Amygdala (tissue), 56 donors: ENCODE measurements around the gene DCST1.
A peak's percentile ranks its signal among the peaks of the same experiment; 100 is the strongest.

Source experiments
- DNase-seq, 56 donors: peaks; one replicate each; lab custom pipeline; 2025; lab: John Stamatoyannopoulos, UW

The DCST1 gene

GRCh38 chr1:155011437-155012025 is 22.1 kb upstream of the DCST1 start:
- DNase-seq = no peak

DNA sequence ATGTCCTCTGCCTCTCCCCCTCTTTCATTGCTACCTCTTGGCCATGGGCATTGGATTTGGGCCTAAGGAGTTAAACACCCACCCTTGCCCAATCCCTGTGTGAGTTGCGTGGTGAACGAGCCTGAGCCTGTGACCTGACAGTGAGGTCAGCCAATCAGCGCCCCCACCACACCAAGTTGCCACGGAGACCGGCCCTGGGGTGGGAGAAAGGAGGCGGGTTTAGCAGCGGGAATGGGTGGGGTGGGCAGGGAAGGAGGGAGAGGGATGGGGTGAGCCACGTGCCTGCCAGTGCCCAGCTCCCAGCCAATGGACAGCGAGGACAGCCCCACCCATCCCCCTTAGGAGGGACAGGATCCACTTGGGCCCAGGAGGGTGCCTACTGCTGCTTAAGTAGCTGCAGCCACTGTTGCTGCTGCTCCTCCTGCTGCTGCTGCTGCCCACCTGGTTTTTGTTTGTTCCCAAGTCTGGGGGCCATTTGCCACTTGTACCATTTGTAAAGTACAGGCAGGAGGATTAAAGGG is 21.5 kb upstream of the DCST1 start:
- peak in 54 of 56 donors; percentile 24 to 92 (median 82) for DNase-seq

GRCh38 chr1:155012776-155013602 is 20.6 kb upstream of the DCST1 start:
- DNase-seq = no peak

DNA sequence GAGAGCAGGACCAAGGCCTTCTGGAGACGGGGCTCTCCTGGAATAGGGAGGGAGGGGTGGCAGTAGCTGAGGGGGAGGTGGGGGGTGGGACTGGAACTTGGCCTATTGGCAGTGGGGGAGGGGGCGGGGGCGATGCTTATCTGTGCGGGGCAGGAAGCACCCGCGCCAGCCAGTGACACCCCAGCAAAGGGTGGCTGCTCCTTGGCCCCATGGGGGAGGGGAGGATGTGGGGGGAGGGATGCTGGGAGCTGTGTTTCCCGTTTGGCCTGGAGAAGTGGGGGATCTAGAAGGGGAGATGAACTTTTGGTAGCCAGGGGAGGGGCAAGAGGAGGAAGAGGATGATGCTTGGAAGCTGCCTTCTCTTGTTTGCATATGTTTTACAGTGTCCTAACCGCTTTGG is 20.0 kb upstream of the DCST1 start:
- DNase-seq = no peak

DNA sequence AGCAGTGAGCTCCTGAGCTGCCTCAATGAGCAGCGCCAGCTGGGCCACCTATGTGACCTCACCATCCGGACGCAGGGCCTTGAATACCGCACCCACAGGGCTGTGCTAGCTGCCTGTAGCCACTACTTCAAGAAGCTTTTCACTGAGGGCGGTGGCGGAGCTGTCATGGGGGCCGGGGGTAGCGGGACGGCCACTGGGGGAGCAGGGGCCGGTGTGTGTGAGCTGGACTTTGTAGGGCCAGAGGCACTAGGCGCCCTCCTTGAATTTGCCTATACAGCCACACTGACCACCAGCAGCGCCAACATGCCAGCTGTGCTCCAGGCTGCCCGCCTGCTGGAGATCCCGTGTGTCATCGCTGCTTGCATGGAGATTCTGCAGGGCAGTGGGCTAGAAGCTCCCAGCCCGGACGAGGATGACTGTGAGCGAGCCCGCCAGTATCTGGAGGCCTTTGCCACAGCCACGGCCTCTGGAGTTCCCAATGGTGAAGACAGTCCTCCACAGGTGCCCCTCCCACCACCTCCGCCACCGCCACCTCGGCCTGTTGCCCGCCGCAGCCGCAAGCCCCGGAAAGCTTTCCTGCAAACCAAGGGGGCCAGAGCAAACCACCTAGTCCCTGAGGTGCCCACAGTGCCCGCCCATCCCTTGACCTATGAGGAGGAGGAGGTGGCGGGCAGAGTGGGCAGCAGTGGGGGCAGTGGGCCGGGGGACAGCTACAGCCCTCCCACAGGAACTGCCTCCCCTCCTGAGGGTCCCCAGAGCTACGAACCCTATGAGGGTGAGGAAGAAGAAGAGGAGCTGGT is 18.7 kb upstream of the DCST1 start:
- DNase-seq = no peak

GRCh38 chr1:155015527-155016230 is 17.9 kb upstream of the DCST1 start:
- no peak for DNase-seq

- DNase-seq = no peak
Observed at GRCh38 chr1:155016231-155016831, 17.3 kb upstream of the DCST1 start.

DNA sequence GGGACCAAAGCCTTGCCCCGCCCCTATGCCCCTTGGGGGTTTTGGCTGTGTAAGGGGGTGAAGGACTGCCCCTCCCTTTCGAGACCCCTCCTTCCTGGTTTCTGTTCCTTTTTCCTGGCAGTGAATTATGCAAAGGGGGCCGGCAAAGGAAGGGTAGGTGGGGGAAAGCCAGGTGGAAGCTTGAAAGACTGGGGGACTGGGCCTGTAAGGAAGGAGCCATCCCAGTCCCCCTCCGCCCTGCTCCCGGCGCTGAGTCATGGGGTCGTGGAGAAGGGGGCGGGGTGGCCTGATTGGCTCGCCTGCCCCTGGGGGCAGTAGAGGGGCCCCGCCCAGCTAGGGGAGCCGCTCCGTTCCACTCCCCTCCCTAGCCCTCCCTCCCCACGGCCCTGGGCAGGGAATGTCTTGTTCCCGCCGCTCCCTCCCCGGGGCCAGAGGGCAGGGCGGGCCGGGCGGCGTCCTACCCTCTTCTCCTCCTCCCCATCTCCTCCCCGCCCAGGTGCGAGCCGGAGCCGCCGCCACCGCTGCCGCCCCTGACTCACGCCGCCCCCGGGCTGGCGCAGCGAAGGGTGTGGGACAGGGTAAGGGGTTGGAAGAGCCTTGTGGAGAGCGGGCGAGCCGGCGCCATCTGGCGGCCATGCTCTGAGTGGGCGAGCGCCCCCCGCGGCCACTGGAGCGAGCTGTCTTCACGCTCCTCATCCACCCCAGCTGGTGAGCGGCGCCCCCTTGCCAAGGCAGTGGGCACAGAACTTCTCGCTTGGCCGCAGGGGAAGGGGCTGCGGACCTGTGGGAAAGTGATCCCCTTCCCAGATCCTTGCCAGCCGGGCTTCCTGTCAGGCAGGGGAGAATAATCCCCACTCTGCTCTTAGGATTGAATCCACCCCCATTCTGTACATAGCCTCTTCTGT is 16.3 kb upstream of the DCST1 start:
- DNase-seq = peak in 55 of 56 donors; percentile 39 to 92 (median 73)

DNA sequence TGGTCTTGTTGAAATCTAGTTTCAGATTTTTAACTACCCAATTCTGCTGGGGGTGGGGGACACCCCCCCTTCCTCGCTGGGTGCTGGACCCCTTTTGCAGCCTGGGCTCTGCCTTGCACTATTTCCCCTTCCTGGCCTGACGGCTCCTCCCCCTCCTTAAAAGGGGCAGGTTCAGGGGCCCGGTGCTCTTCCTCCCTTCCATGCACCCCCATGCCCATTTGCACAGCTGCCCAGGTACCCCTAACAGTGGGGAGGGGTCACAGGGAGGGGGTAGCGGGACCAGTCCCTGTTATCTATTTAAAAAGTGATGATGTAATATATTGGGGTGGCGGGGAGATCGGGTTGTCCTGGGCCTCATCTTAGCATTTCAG is 15.7 kb upstream of the DCST1 start:
- no peak for DNase-seq

DNA sequence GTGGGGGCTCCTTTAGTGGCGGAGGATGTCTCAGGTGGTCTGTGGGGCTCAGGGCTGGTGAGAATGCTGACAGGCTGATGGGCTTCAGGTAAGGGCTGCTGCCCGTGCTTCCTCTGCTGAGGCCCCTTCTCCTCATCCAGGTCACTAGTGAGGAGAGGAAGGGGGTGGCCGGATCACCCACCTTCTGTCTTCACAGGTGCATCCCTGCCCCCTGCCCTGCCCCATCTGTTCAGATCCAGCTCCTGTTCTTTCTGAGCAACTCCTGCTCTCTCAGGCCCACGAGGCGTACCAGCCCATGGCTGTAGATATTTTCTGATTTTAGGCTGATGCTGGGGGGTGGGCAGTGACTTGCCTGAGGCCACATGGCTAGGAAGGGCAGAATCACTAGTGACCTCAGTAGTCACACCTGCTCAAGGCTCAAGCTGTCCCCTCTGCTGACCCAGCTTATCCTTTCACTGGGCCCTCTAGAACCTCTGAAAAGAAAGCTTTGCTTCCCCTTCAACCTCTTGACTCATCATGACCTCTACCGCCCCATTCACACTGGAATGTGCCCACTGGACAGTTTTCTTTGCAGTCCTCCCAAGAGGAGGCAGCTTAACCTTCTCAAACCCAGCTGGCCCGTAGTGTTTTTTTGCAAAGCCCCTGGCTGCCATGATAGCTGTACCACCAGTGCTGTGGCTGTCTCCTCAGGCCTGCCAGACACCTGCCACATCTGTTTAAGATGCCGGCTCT is 14.8 kb upstream of the DCST1 start:
- DNase-seq = no peak

DNA sequence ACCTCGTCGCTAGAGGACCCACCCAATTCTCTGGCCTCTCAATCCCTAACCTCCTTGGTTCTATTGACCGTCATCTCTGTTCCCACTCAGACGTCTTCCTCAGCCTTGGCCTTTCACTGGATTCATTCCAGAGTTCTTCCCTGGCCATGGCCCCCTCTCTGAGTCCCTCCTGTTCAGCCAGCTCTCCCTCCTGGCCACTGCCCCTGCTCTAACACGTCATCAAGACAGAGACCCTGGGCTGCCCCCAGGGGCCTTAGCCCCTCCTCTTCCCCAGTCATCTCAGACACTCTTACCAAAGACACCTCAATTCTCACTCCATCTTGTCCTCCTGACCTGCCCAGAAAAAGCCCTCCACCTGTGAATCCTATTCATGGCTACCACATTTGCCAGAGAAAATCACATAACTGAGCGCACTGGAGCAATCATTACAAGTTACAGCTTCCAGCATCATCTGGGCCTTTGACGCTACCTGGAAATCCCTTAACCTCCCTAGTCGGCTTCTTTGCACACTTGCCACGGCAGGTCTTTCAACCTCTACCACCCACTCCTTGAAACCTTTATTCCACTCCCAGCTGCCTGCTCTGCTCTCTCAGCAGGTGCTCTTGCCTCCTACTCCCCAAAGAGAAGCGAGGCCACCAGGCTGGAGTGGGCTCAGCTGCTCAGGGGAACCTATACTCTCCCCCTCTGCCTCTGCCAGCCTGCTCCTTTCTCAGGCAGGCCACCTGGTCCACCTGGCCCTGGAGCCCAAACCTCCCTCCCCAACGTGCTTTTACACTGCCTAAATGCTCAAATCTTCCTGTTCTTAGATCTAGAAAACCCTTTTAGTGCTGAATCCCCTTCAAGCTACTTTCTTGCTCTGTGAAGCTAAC is 14.0 kb upstream of the DCST1 start:
- no peak for DNase-seq

DNA sequence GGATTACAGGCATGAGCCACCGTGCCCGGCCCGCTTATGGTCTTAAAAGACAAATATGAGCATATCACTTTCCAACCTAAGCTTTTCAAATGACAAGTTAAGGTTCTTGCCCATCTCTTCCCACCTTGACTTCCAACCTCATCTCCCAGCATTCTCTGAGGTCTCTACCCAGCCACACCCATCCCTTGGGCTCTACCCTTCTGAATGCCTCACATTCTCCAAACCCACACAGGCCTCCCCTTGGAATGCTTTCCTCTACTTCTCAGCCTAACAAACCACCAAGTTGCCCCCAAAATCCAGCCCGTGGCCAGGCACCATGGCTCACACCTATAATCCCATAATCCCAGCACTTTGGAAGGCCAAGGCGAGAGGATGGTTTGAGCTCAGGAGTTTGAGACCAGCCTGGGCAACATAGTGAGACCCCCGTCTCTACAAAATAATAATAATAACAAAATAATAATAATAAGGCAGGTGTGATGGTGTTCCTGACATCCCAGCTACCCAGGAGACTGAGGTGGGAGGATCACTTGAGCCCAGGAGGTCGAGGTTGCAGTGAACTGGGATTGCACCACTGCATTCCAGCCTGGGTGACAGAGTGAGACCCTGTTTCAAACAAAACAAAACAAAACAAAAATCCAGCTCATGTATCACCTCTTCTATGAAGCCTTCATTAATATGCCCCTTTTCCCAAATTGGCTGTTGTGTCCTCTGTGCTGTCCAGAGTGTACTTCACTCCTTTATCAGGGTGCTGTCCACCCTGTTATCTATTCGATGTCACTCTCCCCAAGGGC is 11.3 kb upstream of the DCST1 start:
- no peak for DNase-seq

DNA sequence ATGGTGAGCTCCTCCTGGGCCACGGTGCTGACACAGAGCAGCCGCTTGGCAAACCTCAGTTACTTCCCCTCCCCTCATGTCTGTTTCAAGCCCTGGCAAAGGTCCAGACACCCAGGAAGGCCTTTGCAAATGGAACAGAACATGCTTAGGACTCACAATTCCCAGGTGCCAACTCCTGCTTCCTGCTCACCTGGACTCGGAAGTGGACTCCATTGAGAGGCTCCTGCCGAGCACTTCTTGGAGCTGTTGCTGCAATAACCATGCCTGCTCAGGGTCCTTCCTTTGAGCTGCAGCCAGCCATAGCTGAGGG is 10.7 kb upstream of the DCST1 start:
- no peak for DNase-seq

GRCh38 chr1:155023627-155024026 is 10.0 kb upstream of the DCST1 start:
- no peak for DNase-seq

DNA sequence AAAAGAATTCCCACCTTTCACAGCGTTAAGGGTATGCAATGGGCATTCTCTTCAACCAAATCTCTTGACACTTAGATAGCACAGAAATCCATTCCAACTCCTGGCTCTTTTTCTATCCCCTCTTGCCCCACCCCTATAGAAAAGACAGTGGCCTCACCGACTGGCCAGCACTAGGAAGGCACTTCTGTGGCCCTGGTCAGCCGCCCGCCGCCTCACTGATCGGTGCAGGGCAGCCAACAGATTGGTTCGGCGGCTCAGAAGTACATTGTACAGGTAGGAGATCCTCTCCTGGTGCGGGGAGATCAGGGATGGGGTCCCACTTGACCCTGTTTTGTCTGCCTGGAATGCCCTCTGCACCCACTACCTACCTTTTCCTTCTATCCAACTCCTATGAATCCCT is 9.3 kb upstream of the DCST1 start:
- no peak for DNase-seq

- DNase-seq = no peak
Observed at GRCh38 chr1:155026154-155026553, 7.5 kb upstream of the DCST1 start.

DNA sequence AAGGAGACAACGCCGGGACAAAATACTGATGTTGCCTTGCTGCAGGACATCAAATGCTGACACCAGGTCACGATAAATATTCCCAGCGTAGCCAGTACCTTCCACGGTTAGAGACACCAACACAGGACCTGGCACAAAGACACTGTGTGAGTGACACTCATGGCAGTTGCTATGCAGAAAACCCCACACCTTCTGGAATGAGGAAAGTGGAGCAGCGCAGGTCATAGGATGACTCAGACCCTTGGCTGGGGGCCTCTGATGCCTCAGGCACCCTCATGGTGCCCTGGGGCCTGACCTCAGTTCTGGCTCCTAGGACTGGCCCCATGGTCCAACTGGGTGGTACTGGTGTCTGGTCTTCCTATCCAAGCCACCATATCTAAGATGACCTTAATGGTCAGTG is 7.0 kb upstream of the DCST1 start:
- DNase-seq = no peak
